AG08396 (cell line): ENCODE results near the gene RBMXL2.

Experiments used
- DNase-seq: peaks from one replicate; pipeline ENCODE4 v3.0.0; 2012; ENCODE audit warnings: low spot score, mixed read lengths

The RBMXL2 gene

DNA sequence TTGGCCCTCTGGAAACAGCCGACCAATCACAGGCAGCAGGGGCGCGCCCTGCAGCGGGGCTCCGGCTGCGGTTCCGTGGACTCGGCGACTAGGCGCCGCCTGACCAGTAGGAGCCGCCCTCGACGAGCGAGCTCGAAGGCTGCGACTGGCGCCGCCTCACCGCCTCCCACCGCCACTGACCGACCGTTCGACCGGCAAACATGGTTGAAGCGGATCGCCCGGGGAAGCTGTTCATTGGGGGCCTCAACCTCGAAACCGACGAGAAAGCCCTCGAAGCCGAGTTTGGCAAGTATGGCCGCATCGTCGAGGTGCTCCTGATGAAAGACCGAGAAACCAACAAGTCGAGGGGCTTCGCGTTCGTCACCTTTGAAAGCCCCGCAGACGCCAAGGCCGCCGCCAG lies at the start of gene RBMXL2:
RBMXL2 (plus strand) TSS at position 78 of the 400 bp plus-strand sequence; CDS start at position 201, 123 bp downstream.
- no peak for DNase-seq

DNA sequence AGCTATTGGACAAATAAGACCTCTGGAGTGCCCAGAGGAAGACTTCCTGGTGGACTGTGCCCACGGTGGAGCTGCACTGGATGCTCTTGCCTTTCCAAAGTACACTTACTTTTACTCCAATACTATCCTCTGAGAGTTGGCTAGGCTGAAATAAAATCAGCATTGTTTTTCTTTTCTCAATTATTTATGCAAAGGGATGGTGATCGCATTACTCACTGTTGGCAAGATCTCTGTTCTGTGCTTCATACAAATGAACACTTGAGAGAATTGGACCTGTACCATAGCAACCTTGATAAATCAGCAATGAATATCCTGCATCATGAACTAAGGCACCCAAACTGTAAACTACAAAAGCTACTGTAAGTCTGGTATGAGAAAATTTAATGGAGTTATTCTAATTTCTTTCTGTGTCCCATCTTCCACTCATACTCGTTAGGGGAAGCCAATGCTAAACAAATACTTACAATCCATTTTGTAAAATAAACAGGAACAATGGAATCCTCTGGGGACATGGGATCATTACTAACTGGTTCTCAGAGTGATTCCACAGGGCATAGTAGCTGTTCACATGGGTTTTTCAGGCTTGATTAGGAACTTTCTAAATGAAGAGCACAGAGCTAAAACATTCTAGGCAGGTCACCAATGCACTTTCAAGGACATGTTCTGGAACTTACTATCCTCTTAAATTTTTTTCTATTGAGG lies 42.2 kb upstream of the RBMXL2 start:
- peak; percentile 23 for DNase-seq

DNA sequence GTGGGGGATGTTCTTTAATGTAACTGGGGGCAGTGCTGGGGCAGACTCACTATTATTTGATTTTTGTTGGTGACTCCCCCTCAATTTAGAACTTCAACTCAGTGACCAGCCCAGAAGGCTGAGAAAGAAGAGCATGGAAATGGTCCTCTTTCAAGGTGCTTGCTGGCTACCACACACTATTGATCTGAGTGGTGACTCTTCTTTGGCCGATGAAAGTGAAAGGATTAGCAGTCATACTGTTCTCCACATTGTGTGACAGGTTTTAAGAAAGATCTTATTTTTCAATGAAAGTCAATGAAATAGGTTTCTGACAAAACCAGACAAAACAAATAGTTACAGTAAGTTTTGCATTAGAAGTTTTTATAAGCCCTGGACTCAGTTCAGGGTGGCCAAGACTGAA lies 38.6 kb upstream of the RBMXL2 start:
- no peak for DNase-seq

DNA sequence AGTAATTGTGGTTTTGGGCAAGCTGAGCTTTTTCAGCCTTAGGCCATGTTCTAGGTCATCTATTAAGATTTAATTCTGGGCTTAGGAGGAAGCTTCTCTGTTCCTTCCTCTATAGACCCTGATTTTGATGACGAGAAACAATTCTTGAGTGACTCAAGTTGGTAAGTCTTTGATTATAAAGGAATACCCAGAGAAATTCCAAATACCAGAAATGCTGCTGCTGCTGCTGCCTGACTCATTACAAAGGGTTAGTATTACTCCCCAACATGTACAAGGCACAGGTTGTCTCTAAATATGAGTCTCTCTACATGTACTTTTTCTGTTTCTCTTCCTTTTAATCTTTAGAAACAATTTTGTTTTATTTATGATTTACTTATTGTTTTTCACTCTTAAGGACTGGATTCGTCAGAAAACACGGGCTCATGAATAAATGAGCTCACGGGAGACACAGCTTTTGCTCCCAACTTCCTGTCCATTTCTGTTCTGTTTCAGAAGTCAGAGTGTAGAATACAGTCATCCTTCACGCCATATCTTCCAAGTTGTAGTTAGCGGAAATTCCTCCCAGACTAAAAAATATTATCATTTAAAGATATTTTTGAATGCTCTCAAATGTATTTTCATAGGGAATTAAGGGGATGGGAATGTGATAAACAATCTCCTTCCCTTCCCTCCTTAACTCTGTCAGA lies 31.8 kb upstream of the RBMXL2 start:
- DNase-seq, result no peak

DNA sequence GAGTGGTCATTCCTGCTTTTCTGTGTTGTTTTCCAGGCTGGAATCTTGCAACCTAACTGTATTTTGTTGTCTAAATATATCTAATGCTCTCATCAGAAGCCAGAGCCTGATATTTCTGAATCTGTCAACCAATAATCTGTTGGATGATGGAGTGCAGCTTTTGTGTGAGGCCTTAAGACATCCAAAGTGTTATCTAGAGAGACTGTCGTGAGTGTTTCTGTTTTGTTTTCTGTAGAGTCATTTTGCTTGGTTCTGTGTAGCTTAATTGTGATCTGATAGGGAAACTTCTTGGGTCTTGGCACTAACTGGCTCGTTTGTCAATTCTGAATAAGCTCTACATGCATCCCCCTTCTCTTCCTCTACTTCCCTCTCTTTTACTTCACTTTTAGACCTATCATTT lies 31.2 kb upstream of the RBMXL2 start:
- no peak for DNase-seq

DNA sequence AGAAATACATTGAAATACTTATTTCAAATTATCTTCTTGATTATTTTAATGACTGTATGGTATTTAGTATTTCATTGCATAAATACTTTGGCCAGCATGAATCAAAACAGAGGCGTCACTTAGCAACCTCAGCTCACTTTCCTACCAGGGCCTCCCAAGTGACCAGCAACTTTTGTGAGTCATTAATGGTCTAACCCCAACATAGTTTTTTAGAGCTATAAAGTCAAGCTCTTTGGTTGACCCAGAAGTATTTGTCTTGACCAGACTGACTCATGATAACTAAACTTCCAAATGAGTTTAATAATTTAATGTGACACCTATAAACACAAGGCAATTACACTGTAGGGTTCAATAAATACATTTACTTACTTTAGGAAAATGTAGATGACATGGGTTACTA lies 27.9 kb upstream of the RBMXL2 start:
- DNase-seq, result peak; percentile 63

DNA sequence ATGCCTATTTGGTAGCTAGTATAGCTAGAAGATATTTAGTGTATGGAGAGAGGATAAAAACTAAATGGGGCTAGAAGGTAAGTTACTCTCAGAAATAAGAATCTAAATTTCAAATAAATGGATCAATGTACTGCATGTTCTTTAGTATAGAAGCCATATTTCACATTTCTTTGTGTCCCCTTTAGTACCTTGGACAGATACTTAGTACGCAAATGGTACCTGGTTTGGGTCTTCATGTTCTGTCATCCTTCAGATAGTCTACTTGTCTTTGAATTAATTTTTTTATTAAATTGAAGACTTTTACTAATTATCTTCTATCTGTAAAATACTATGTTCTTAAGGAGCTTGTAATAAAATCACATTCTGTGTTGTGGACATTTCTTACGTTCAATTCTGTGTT lies 26.3 kb upstream of the RBMXL2 start:
- no peak for DNase-seq

DNA sequence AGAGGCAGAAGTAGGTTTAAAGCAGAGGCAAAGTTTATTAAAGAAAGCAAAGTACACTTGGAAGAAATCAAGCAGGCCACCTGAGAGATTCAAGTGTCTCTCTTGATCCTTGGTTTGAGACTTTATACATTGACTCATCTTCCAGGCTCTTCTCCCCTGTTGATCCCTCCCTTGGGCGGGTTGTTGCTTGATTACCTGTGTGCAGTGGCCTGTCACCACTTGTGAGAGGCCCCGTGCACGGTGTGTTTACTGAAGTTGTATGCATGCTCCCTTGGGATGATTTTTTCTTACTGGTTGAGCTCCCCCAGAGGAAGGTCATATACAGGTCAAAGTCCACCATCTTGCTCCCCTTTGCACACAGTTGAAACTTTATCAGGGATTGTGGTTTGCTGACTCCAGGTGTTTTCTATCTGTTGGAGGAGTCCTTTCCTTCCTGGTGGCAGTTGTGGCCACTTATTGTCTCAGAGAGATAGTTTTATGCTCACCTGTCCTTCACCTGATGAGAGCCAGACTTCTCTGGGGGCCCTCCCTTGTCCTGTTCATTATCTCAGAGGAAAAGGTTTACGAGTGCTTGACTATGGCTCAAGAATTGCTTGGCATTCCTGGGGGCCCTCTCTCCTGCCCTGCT lies 16.3 kb upstream of the RBMXL2 start:
- no peak for DNase-seq

DNA sequence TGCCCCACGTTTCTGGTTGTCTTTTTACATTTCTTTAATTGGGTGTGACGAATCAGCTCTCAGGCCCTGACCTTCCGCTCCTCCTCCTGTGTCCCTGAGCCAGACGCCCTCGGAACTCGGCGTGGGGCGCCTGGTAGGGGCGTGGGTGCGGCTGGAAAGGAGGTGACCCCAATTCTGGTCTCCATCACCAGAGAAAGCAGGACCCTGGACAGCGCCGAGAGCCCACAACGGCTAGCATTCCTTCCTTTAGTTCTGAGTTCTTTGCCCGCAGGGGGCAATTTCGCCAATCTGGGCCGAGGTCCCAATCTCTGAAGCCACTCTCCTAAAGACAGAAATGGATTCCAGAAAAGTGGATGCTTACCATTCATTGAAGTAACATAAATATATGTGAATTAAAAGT lies 11.7 kb upstream of the RBMXL2 start:
- DNase-seq, result peak; percentile 20

DNA sequence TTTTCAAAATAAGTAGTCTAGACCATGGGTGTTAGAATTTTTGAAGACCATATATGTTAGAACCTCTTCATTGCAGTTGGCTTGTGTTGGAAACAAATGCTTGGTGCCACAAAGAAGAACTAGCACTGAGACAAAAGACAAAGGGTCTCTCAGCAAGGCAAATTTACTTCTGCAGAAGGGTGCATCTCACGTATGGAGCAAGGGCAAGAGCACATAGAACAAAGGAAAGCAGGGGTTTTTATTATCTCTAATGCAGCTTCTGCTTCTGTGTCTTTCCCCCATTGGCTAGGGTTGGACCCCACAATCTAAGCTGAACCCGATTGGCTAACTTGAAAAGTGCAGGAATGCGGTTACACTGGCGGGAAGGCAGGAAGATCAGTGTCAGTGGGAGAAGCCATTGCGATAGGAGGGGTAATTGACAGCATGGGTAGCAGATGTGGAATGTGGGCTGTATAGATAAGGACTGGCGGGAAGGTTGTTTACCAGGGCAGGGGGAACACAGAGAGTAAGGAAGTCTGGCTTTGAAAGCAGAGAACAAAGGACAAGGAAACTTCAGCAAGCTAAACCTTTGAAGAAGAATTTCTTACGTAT lies 9.2 kb upstream of the RBMXL2 start:
- no peak for DNase-seq

DNA sequence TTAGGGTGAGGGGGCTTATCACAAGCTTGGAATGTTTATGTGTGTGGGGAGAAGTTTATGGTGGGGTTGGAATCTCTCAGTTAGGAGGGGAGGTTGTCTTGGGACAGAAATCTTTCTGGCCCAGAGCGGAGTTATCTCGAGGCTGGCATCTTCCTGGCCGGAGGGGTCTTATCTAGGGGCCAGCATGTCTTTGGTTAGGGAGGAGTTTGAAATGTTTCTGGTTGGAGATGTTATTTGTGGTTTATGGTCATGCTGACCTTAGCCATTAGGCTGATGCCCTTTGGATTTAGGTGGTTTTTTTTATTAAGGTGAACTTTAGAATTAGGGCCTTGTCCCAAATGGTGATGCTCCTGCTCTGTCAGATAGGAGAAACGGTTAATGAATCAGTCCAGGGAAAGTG lies 7.9 kb upstream of the RBMXL2 start:
- DNase-seq, result no peak

DNA sequence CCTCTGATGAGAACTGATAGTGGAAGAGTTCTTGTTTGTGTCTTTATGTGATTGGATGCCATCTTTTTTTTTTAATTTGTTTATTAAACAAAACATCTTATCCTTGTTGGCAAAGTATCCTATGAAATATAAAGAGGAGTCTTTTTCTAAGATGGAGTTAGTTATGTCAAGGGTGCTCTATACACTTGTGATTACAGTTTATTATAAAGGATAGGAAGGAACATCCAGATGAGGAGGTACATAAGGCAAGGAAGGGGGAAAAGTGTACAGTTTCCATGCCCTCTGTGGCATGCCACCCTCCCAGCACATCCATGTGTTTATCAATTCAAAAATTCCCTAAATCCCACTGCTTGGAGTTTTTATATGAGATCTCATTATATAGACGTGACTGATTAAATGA lies 7.4 kb upstream of the RBMXL2 start:
- no peak for DNase-seq

DNA sequence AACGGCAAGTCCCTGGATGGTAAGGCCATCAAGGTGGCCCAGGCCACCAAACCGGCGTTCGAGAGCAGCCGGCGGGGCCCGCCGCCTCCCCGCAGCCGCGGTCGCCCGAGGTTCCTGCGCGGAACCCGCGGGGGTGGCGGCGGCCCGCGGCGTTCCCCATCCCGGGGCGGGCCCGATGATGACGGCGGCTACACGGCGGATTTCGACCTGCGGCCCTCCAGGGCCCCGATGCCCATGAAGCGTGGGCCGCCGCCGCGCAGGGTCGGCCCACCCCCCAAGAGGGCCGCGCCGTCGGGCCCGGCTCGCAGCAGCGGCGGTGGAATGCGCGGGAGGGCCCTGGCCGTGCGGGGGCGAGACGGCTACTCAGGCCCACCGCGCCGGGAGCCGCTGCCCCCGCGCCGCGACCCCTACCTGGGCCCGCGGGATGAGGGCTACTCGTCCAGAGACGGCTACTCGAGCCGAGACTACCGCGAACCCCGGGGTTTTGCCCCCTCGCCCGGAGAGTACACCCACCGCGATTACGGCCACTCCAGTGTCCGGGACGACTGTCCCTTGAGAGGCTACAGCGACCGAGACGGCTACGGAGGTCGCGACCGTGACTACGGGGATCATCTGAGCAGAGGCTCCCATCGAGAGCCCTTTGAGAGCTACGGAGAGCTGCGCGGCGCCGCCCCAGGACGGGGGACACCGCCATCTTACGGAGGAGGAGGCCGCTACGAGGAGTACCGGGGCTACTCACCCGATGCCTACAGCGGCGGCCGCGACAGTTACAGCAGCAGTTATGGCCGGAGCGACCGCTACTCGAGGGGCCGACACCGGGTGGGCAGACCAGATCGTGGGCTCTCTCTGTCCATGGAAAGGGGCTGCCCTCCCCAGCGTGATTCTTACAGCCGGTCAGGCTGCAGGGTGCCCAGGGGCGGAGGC lies 792 bp downstream of the RBMXL2 start:
- DNase-seq, result no peak

DNA sequence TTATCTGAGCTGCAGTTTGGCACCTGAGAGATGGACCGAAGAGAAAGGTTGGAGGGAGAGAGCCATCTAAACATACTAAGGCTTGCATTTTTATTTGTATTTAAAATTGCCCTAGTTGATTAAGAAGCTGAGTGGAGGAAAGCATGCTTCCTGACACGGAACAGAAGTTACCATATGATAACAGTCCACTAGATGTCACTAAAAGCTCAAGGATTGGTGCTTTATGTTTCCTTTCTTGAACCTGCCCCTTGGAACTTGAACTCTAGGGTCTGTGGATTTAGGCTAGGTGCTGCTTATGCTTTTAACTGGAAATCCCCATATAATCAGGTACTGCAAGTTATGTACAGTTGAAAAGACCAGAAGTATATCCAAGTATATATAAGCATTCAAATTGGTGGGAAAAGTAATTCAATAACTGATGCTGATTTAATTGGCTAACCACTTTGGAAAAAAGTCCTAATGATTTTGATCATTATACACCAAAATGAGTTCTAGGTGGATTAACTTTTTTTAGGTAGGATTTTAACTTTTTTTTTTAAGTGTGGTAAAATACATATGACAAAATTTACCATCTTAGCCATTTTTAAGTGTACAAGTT lies 9.5 kb downstream of the RBMXL2 start:
- peak; percentile 59 for DNase-seq

DNA sequence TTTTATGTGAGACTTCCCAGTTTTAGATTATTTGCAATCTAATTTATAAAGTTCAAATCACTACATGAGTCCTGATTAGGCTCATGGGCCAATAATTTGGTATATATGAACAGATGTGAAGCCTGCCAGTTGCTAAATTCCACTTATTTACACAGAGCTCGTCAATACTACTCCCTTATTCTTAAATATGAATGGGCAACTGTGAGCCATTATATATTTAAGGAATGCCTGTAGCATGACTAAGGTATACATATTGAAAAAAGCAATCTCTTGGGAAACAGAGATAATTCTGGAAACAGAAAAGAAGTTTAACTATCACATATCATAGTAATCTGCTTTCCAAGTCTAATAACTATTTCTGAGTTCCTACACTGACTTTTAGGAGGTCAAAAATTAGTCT lies 27.0 kb downstream of the RBMXL2 start:
- no peak for DNase-seq

DNA sequence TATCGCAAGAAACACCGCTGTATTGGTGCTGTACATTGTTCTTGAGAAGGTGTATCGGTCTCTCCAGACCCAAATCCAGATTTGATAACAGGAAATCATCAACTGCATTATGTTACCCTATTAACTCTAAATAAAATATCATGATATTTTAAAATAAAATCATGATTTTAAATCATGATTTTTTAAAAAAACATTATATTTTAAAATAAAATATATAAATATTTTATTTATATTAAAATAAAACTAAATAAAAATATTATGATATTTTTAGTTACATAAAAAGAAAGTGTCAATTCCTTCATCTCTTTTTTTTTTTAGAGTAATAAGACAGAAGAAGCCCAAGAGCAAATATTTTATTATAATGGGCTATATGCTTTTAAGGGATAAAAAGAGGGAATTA lies 27.6 kb downstream of the RBMXL2 start:
- no peak for DNase-seq

DNA sequence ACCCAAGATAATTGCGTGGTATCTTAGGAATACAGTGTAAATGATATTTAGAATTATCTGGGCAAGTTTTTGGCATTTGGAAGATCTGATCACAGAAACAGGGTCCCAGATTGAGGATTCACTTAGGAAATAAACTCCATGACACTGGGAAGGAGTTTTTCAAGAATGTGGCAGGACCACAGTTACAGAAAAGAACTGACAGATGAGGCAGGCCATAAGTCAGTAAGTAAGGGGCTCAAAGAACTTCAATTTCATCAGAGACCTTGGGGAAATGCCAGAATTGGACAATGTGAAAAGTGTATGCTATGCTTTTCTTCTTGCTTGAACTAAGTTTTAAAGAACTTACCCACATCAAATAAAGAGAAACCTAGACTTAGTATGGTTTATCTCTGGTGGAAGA lies 49.3 kb downstream of the RBMXL2 start:
- no peak for DNase-seq
